Urothelium cell line (cell line): ENCODE measurements around the gene KCTD14.
"Not testable (repeated sequence)": the region's sequence is repeated elsewhere in the genome, so short reads cannot be mapped to it uniquely, and the experiment has no call there.

Source experiments
- DNase-seq: peaks from one replicate; pipeline ENCODE4 v3.0.0; 2011; ENCODE audit warnings: low spot score, mixed read lengths
- FAIRE-seq: peaks from 2 replicates; lab custom pipeline; 2011; peaks lifted over from hg19 to GRCh38; lab: Jason Lieb, UNC

The KCTD14 gene

DNA sequence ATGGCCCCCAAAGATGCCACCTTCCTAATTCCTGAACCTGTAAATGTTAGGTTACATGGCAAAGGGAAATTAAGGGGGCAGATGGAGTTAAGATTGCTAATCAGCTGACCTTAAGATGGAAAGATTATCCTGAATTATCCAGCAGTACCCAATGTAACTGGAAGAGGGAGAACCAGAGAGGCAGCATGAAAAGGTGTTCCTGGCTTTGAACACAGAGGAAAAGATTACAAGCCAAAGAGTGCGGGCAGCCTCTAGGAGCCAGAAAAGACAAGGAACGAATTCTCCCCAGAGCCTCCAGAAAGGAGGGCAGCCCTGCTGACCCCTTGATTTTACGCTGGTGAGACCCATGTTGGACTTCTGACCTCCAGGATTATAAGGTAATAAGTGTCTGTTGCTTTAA is 25.5 kb upstream of the KCTD14 start:
- FAIRE-seq (no peak), DNase-seq (no peak)

DNA sequence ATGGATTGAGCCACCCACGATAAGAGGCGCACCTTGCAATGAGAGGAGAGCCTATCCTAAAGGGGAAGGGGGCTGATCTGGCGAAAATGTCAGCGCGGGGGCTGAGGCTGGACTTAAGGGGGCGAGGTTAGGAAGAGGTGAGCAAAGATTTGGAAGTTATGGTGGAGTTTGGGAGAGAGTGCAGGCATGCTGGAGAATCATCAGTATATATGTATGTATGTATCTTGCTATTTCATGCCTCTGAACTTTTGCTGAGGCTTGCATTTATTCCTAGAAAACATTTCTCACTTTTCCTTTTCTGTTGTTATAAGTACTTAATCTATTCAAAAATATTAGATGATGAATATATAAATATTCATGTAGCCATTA is 23.4 kb upstream of the KCTD14 start:
- no peak for FAIRE-seq
- DNase-seq: no peak

- DNase-seq (peak; percentile 92), FAIRE-seq (no peak)
These were observed 22.9 kb upstream of the KCTD14 start for GRCh38 chr11:78045851-78046485.

GRCh38 chr11:78044706-78045105 is 21.6 kb upstream of the KCTD14 start:
- no peak for DNase-seq
- no peak for FAIRE-seq

DNA sequence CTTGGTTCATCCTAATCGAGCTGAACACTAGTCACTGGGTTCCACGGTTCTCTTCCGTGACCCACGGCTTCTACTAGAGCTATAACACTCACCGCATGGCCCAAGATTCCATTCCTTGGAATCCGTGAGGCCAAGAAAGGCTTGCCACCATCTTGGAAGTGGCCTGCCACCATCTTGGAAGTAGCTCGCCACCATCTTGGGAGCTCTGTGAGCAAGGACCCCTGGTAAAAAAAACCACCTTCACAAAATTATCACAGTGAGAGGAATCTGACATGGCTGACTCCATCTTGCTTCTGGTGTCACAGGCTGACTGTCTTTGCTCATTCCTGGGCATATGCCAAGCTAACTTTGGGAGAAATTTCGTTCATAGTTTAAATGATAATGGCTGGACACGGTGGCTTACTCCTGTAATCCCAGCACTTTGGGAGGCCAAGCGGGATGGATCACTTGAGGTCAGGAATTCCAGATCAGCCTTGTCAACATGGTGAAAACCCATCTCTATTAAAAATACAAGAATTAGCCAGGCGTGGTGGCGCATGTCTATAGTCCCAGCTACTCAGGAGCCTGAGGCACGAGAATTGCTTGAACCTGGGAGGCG is 18.9 kb upstream of the KCTD14 start:
- DNase-seq (no peak), FAIRE-seq (no peak)

- not testable (repeated sequence) for DNase-seq
These were observed 18.3 kb upstream of the KCTD14 start for GRCh38 chr11:78041380-78041719.

DNA sequence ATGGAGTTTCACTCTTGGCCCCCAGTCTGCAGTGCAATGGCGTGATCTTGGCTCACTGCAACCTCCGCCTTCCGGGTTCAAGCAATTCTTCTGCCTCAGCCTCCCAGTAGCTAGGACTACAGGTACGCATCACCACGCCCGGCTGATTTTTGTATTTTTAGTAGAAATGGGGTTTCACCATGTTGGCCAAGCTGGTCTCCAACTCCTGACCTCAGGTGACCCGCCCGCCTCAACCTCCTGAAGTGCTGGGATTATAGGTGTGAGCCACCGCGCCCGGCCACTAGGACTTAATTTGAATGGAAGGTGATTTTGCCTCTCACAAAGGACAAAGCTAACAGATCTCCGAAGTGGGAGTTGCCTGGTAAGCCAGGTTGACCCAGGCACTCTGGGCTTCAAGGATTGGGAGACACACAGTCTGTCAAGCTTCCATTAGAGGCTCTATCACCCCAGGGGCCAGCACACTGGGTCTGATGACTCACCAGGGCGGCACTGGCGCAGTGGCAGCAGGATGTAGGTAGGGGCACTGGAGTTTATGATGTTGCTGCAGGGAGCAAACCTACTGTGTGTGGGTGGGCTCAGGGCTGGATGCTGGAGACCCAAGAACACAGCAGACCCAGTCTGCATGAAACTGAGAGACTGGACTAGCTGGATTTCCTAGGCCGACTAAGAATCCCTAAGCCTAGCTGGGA is 17.8 kb upstream of the KCTD14 start:
- DNase-seq: no peak
- FAIRE-seq: no peak

More at GRCh38 chr11:78041380-78041719, 18.3 kb upstream of the KCTD14 start:
- FAIRE-seq: not testable (repeated sequence)

DNA sequence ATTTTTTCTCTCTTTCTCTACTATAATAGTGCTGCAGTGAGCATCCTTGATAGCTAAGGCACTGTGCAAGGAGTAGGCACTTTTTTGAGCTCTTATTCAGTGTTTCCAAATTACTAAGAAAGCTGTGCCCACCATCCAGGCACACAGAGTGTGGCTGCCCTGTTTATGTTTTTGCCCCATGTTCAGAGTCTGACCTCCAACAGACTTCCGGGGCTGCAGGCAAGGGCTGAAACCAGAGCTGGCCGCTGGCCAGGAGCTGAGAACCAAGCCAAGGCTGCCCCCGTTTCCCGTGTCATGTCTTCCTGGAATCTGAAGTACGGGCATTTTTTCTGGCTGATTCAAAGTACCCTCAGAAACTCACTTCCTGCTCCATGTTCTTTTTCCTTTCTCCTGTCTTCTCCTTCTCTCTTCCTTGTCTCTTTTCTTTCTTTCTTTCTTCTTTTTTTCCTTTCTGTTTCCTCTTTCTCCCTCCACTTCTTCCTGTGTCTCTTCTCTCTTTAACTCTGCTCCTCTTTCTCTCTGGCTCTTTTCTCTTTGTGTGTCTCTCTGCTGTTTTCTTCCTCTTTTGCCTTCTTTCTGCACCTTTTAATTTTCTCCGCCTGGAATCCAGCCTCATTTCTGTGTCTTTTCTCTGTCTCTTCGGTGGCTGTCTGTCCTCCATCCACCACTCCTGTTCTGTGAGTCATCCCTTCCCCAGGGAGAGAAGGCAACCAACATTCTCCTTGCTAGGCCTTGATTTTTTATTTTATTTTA is 17.0 kb upstream of the KCTD14 start:
- FAIRE-seq: no peak

DNA sequence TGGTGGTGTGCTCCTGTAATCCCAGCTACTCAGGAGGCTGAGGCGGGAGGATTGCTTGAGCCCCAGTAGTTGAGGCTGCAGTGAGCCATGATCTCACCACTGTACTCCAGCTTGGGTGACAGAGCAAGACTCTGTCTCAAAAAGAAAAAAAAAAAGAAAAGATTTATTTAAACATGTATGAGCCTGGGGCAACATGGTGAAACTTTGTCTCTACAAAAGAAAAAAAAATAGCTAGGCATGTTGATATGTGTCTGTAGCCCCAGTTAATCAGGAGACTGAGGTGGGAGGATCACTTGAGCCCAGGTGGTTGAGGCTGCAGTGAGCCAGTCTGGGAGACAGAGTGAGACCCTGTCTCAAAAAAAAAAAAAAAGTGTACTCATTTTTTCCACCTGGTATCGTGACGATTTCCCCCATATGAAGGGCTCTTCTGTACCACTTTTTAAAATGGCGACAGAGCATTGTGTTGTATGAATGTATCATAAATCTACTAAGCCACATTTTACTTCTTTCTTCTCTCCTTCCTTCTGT is 16.4 kb upstream of the KCTD14 start:
- DNase-seq (no peak), FAIRE-seq (no peak)

More for the DNA sequence above, 17.0 kb upstream of the KCTD14 start:
- peak; percentile 88 for DNase-seq

GRCh38 chr11:78038697-78039313 is 15.7 kb upstream of the KCTD14 start:
- peak; percentile 53 for DNase-seq
- FAIRE-seq: no peak

DNA sequence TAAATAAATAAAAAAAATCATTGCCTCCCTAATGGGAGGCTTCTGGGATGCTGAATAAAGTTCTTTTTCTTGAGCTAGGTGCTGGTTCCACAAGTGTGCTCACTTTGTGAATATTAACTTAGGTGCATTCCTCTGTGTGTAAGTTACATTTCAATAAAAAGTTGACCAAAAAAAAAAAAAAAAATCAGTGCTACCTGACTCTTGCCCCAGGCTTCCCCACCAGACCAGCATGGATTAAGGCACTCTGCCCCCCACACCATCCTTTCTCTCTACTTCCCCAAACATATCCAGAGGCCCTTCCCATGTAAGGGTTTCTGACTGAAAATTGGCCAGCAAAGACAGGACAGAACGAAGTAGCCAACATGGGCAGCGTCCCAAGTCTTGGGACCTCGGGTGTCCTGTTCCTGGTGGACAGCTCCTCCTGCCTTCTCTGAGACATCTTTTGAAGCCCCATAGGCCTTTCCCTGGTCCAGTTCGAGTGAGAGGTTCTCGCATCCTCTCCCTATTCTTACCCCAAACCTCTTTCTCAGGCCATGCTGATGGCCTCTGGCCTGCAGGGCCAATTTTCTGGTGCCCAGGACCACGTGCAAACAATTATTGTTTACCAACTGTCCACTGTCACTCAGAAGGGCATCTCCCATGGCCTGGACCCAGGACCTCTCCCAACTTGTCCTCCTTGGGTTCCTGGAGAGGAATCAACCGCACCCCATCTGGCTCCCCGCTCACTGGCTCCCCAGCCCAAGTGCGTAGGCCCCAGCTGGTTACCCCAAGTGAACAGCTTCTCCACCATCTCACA is 14.9 kb upstream of the KCTD14 start:
- no peak for FAIRE-seq

DNA sequence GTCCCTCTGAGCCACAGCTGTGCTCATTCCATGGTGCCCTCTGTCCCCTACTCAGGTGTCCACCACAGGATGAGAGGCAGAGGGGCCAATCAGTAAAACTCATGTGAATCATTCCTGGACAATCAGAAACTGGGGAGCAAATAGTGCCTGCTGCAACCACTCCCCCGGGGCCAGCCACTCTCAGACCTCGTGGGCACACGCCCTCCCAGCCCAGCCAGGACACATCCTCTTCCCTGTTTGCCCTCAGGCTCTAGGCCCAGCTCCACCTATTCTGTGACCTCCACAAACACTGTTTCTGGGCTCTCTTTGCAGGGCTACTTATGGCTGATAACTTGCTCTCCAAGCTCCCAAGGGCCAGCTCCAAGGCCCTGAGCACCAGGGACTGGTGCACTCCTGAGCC is 14.0 kb upstream of the KCTD14 start:
- no peak for FAIRE-seq
- no peak for DNase-seq

More for the DNA sequence above, 14.9 kb upstream of the KCTD14 start:
- DNase-seq: no peak

DNA sequence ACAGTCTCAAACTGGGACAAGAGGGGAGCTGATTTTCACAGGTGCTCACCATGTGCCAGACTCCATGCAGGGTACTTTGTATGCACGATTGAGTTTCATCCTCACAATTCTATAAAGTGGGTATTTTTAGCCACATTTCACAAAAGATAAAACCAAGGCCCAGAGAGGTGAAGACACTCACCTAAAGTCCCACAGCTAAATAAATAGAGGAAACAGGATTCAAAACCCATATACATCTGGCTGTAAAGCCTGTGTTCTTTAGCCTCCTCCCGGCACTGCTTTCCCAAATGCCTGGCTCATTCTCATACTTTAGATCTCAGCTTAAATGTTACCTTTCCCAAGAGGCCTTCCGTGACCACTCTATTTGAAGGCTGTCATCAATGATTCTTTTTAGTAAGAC is 13.2 kb upstream of the KCTD14 start:
- no peak for DNase-seq
- no peak for FAIRE-seq

GRCh38 chr11:78034623-78035022 is 11.5 kb upstream of the KCTD14 start:
- FAIRE-seq (peak; percentile 81), DNase-seq (no peak)

- FAIRE-seq: no peak
These were observed 10.0 kb upstream of the KCTD14 start for GRCh38 chr11:78033040-78033439.

GRCh38 chr11:78032090-78032489 is 9.0 kb upstream of the KCTD14 start:
- FAIRE-seq: no peak
- DNase-seq: no peak

More at GRCh38 chr11:78033040-78033439, 10.0 kb upstream of the KCTD14 start:
- DNase-seq: no peak

- DNase-seq (no peak), FAIRE-seq (no peak)
These were observed 8.6 kb upstream of the KCTD14 start for GRCh38 chr11:78031629-78032028.

- FAIRE-seq (peak; percentile 82), DNase-seq (peak; percentile 89)
These were observed 7.6 kb upstream of the KCTD14 start for GRCh38 chr11:78030429-78031325.

GRCh38 chr11:78028423-78028822 is 5.3 kb upstream of the KCTD14 start:
- DNase-seq: peak; percentile 51
- not testable (repeated sequence) for FAIRE-seq
